22Rv1 (cell line): ENCODE measurements around the gene COG5.

Experiments used
- H3K27ac ChIP-seq: fragments of 450-650 bp; 2 replicates; pipeline ENCODE4 v1.5.1; 2017
- CTCF ChIP-seq: fragments of 450-650 bp; IDR thresholded peaks from 2 replicates; pipeline ENCODE4 v1.5.1; 2017; ENCODE audit warnings: mild to moderate bottlenecking
- ZFX ChIP-seq: fragments of 450-650 bp; IDR thresholded peaks from 2 replicates; pipeline ENCODE4 v1.6.1; 2017; ENCODE audit warnings: antibody characterized with exemption, borderline replicate concordance

COG5 gene

GRCh38 chr7:107384025-107384424 is 179.7 kb downstream of the COG5 start:
- no peak overlapping the region for H3K27ac ChIP-seq
- peak; percentile 56 for TF ChIP-seq CTCF
- TF ChIP-seq ZFX = no peak

GRCh38 chr7:107383203-107383602 is 180.5 kb downstream of the COG5 start:
- TF ChIP-seq ZFX (no peak), CTCF (no peak)
- H3K27ac ChIP-seq = no peak overlapping the region

GRCh38 chr7:107381453-107381852 is 182.3 kb downstream of the COG5 start:
- H3K27ac ChIP-seq = no peak overlapping the region
- TF ChIP-seq ZFX (no peak), CTCF (no peak)

- no peak for TF ChIP-seq ZFX
- H3K27ac ChIP-seq = no peak overlapping the region
Measured at GRCh38 chr7:107373354-107373753, 190.4 kb downstream of the COG5 start.

- TF ChIP-seq CTCF = no peak
- TF ChIP-seq ZFX = no peak
- H3K27ac ChIP-seq = no peak overlapping the region
Measured at GRCh38 chr7:107372298-107372697, 191.4 kb downstream of the COG5 start.

DNA sequence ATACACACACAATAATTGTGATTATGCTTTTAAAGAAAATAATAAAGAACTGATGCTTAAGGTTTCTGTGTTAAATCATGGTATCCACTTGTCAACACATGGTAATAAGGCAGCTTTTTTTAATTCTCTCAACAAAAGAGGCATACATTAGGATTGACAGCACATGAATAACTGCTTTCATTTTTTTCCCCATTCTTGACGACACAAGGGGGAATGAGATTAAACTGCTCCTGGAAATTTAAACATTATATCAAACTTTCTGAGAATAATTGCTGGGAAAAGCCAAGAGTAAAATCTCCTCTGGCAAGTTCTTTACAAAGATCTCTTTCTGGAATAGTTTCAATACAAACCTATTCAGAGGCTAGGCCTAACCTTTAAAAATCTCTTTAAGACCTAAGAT is 192.9 kb downstream of the COG5 start:
- TF ChIP-seq ZFX (no peak), CTCF (no peak)
- no peak overlapping the region for H3K27ac ChIP-seq

DNA sequence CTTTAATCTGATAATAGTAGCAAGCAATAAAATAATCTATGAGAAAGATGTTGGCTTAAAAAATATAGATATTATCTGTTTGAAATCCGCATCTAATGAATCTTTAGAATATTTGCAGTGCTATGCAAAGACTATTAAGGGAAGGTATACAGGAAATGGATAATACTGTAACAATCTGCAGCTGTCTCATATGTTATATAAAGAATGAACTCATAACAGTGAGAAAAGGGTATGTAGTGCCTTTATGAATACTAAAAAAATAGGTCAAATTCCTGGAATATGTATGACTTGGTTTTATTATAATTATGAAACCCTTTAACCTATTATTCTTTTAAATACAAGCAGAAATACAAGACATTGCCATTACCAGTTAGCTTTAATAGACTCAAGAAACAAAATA is 198.9 kb downstream of the COG5 start:
- no peak for TF ChIP-seq ZFX
- no peak for TF ChIP-seq CTCF

More for the DNA sequence above, 198.9 kb downstream of the COG5 start:
- no peak overlapping the region for H3K27ac ChIP-seq
